Raji (cell line): ENCODE measurements around the gene PFKFB3.

ENCODE experiments used
- POLR2A ChIP-seq: IDR thresholded peaks from 2 replicates; pipeline ENCODE4 v1.6.1; 2011; ENCODE audit warnings: low read depth, low read length, control low read depth; ENCODE audit not compliant: insufficient read depth

PFKFB3 gene

DNA sequence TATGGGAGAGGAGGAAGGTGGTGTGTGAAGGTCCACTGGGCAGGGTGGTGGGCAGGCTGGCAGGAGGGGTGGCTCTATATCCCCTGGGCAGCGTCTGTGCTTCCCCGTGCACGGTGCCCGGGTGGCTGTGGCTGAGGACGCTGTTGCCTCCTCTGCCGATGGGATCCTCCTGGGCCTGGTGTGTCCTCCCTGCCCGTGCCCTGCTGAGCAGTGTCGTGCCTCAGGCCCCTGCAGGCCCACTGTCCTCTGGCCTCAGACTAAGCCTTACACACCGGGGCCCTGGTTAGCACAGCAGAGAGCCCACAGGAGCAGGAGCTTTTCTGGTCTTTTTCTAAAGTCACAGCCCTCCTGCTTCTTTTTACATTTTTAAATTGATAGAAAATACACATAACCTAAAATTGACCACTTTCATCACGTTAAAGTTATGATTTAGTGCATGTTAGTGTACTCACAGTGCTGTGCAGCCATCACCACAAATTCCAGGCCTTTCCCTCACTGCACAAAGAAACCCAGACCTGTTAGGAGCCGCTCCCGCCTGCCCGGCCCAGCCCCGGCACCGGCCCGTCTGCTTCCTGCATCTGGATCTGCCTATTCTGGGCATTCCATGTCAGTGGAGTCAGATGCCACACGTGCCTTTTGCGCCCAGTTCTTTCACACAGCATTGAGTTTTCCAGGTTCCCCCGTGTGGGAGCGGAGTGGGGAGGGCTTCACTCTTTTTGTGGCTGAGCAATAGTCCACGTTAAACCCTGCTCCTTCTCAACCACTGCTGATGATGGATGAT is 19.4 kb downstream of the PFKFB3 start:
- no peak for TF ChIP-seq POLR2A

GRCh38 chr10:6222755-6223154 is 20.0 kb downstream of the PFKFB3 start:
- no peak for TF ChIP-seq POLR2A

- no peak for TF ChIP-seq POLR2A
Measured at GRCh38 chr10:6223981-6224380, 21.2 kb downstream of the PFKFB3 start.

GRCh38 chr10:6224781-6225180 is 22.0 kb downstream of the PFKFB3 start:
- TF ChIP-seq POLR2A, result no peak

- TF ChIP-seq POLR2A, result no peak
Measured at GRCh38 chr10:6225263-6225814, 22.6 kb downstream of the PFKFB3 start.

DNA sequence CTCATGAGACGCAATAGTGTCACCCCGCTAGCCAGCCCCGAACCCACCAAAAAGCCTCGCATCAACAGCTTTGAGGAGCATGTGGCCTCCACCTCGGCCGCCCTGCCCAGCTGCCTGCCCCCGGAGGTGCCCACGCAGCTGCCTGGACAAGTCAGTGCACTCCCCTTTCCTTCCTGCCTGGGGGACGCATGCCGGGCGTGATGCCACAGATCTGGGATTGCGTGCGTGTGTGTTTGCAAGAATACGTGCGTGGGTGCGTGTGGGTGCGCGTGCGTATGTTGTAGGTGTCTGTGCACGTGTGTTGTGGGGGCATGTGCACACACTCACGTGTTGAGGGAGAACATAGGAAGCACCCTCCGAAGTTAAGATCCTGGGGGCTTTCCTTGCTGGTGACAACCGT is 23.5 kb downstream of the PFKFB3 start:
- TF ChIP-seq POLR2A, result no peak

DNA sequence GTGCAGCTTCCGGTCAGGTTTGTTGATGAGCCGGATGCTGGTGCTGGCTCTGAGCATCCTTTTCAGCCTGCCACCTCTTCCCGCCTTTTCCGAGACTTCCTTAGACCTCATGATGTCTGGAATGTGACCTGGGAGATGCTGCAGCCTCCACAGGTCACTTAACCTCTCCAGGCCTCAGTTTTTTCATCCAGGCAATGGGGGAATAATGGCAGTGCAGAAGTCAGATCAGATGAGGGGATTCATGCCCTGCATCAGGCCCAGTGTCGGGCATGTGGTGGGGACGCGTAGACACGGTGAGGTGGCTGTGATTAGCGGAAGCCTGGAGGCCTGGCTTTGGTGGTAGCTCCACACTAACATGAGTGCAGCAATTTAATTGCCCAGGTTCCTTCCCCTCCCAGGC is 24.6 kb downstream of the PFKFB3 start:
- TF ChIP-seq POLR2A, result no peak

GRCh38 chr10:6228010-6228511 is 25.3 kb downstream of the PFKFB3 start:
- TF ChIP-seq POLR2A, result no peak

DNA sequence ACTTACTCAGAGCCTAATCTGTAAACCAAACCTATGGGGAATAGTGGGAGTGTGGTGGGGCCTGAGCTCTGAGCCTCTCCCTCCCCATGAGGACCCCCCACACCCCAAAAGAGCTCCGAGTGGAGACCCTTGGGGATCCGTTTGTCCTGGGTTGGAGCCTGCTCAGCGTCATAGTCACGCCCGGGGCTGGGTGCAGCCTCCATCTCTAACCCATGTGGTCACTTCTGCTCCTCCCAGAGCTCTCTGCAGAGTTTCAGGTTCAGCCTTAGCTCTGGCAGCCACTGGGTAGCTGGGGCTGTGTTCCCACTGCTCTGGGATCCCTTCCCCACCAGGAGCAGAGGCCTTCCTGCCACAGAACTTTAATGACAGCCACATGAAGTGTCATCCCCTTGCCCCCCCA is 25.9 kb downstream of the PFKFB3 start:
- TF ChIP-seq POLR2A, result no peak

DNA sequence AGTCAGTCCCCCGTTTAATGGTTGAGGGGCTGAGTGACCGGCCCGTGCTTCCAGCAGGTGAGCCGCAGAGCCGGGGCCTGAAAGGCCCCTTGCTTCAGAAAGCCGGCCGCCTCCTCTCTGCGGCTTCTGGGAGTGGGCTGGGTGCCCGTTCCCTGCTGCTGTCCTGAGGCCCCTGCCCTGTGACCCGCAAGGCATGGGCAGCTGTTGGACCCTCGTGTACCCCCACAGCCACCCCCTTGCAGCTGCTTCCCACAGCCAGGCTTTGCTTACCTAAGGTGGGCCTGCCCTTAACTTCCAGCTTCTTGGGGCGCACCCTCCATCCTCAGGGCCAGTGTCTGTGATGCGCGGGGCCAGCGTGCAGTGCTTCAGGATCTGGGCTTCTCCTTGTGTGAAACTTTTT is 26.6 kb downstream of the PFKFB3 start:
- no peak for TF ChIP-seq POLR2A

- no peak for TF ChIP-seq POLR2A
Measured at GRCh38 chr10:6229746-6230145, 27.0 kb downstream of the PFKFB3 start.

GRCh38 chr10:6230315-6230714 is 27.6 kb downstream of the PFKFB3 start:
- no peak for TF ChIP-seq POLR2A

DNA sequence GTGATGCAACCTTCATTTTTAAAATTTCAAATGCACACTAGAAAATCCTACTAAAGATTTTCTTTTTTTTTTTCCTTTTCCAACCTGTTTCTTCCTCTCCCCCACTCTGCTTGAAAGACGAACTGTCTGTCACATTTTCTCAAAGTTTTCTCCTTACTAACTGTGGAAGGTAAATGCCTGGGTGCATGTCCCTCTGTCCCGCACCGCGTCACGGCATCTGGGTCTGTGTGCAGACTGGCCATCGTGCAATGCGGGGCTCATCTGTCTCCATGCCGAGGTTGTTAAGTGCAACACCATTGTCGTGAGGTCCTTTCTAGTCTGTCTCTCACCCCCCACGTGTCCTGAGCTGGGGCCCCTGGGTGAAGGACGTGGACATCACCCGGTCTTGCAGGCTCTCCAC is 28.4 kb downstream of the PFKFB3 start:
- no peak for TF ChIP-seq POLR2A

DNA sequence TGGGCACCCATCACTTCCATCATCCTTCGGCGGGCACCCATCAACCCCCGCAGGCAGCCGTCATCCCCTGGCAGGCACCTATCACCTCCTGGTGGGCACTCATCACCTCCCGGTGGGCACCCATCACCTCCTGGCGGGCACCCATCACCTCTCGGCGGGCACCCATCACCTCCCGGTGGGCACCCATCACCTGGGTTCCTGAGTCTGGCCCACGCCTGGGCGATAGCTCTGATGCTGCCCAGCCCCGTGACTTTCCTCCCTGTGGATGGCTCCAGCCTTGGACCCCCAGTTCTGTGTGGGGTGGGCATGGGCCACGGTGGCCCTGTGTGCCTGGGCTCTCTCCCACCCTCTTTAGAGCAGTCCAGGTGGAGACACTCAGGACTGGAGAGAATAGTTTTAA is 29.0 kb downstream of the PFKFB3 start:
- TF ChIP-seq POLR2A, result no peak

GRCh38 chr10:6232225-6232807 is 29.6 kb downstream of the PFKFB3 start:
- TF ChIP-seq POLR2A, result no peak
